HepG2 (cell line): ENCODE measurements around the gene EPHX1. TPM values are rescaled to one million over a fixed set of nuclear protein-coding genes. Genes with fewer than 3 reads are reported as not detected.

Source experiments
- CBX5 ChIP-seq: sonication (generic); formaldehyde crosslinking; IDR thresholded peaks from 2 replicates; pipeline ENCODE4 v1.4.0; 2020; ENCODE audit warnings: missing genetic modification reagents, borderline replicate concordance
- CC2D1A ChIP-seq: sonication (generic); formaldehyde crosslinking; IDR thresholded peaks from 2 replicates; pipeline ENCODE4 v1.8.1; 2023; ENCODE audit warnings: mild to moderate bottlenecking, missing genetic modification reagents
- FOXO4 ChIP-seq: sonication (generic); formaldehyde crosslinking; conservative IDR thresholded peaks from 2 replicates; pipeline ENCODE4 v1.8.1; 2023; ENCODE audit warnings: missing genetic modification reagents
- GATAD2A ChIP-seq: IDR thresholded peaks from 2 replicates; pipeline ENCODE4 v1.6.1; 2016
- HMG20A ChIP-seq: IDR thresholded peaks from 2 replicates; pipeline ENCODE4 v1.6.1; 2016; ENCODE audit warnings: borderline replicate concordance
- KAT8 ChIP-seq: IDR thresholded peaks from 2 replicates; pipeline ENCODE4 v1.6.1; 2016; ENCODE audit warnings: missing genetic modification reagents, missing compliant biosample characterization
- MLLT10 ChIP-seq: sonication (generic); formaldehyde crosslinking; IDR thresholded peaks from 2 replicates; pipeline ENCODE4 v1.4.0; 2020; ENCODE audit warnings: missing genetic modification reagents
- MYC ChIP-seq: sonication (generic); formaldehyde crosslinking; IDR thresholded peaks from 2 replicates; pipeline ENCODE4 v1.9.0; 2021; ENCODE audit warnings: missing genetic modification reagents, borderline replicate concordance
- PBX3 ChIP-seq: sonication (generic); formaldehyde crosslinking; IDR thresholded peaks from 2 replicates; pipeline ENCODE4 v1.8.1; 2023; ENCODE audit warnings: missing genetic modification reagents, inconsistent platforms, borderline replicate concordance
- RXRB ChIP-seq: IDR thresholded peaks from 2 replicates; pipeline ENCODE4 v1.6.1; 2016; ENCODE audit warnings: borderline replicate concordance, missing genetic modification reagents, missing compliant biosample characterization
- SALL1 ChIP-seq: sonication (generic); formaldehyde crosslinking; IDR thresholded peaks from 2 replicates; pipeline ENCODE4 v1.8.0; 2022; ENCODE audit warnings: mild to moderate bottlenecking, missing genetic modification reagents
- SCMH1 ChIP-seq: sonication (generic); formaldehyde crosslinking; IDR thresholded peaks from 2 replicates; pipeline ENCODE4 v1.9.0; 2021; ENCODE audit warnings: missing genetic modification reagents, mild to moderate bottlenecking, borderline replicate concordance
- SOX13 ChIP-seq, 3 experiments: fragments of 450-650 bp in 1 of 3; sonication (generic) in 1 of 3; formaldehyde crosslinking in 1 of 3; IDR thresholded peaks in 2 of 3; conservative IDR thresholded peaks in 1 of 3; 2 replicates each; pipeline versions ENCODE4 v1.5.0 to v1.6.1; 2016 to 2020; ENCODE audit warnings: antibody characterized with exemption in 1 of 3, mild to moderate bottlenecking in 1 of 3, missing compliant biosample characterization in 1 of 3, missing genetic modification reagents in 1 of 3, moderate library complexity in 1 of 3
- SP4 ChIP-seq: sonication (generic); formaldehyde crosslinking; IDR thresholded peaks from 2 replicates; pipeline ENCODE4 v1.8.1; 2023; ENCODE audit warnings: mild to moderate bottlenecking, missing genetic modification reagents
- TARDBP ChIP-seq: sonication (generic); formaldehyde crosslinking; IDR thresholded peaks from 2 replicates; pipeline ENCODE4 v1.8.0; 2022; ENCODE audit warnings: mild to moderate bottlenecking, missing genetic modification reagents
- TEAD2 ChIP-seq: sonication (generic); formaldehyde crosslinking; IDR thresholded peaks from 2 replicates; pipeline ENCODE4 v1.9.0; 2021; ENCODE audit warnings: missing genetic modification reagents
- THAP7 ChIP-seq: sonication (generic); formaldehyde crosslinking; IDR thresholded peaks from 2 replicates; pipeline ENCODE4 v1.8.1; 2023; ENCODE audit warnings: mild to moderate bottlenecking, missing genetic modification reagents
- ZBTB7B ChIP-seq: sonication (generic); formaldehyde crosslinking; IDR thresholded peaks from 2 replicates; pipeline ENCODE4 v1.4.0; 2020; ENCODE audit warnings: missing genetic modification reagents
- ZNF224 ChIP-seq: sonication (generic); formaldehyde crosslinking; IDR thresholded peaks from 2 replicates; pipeline ENCODE4 v1.5.0; 2020; ENCODE audit warnings: mild to moderate bottlenecking, missing genetic modification reagents
- ZNF367 ChIP-seq: sonication (generic); formaldehyde crosslinking; IDR thresholded peaks from 2 replicates; pipeline ENCODE4 v1.4.0; 2020; ENCODE audit warnings: missing genetic modification reagents, borderline replicate concordance
- ZNF580 ChIP-seq: IDR thresholded peaks from 2 replicates; pipeline ENCODE4 v1.6.1; 2016; ENCODE audit warnings: low read depth, borderline replicate concordance
- ZNF589 ChIP-seq: sonication (generic); formaldehyde crosslinking; conservative IDR thresholded peaks from 2 replicates; pipeline ENCODE4 v1.8.0; 2022; ENCODE audit warnings: mild to moderate bottlenecking, moderate library complexity, missing genetic modification reagents
- ZNF644 ChIP-seq: IDR thresholded peaks from 2 replicates; pipeline ENCODE4 v1.6.1; 2016; ENCODE audit warnings: low read depth
- ZNF784 ChIP-seq: sonication (generic); formaldehyde crosslinking; IDR thresholded peaks from 2 replicates; pipeline ENCODE4 v1.5.1; 2020; ENCODE audit warnings: missing genetic modification reagents, mild to moderate bottlenecking, borderline replicate concordance
- polyA plus RNA-seq, 8 experiments: library from polyadenylated mRNA; depleted of rRNA in 3 of 8; stranded (reverse) in 7 of 8; unstranded in 1 of 8; fragments of >200 nt; fragmentation: Illumina TruSeq in 4 of 8; extraction: Trizol in 4 of 8; gene quantifications; 2 replicates each; pipeline versions ENCODE4 v1.2.1 to v1.2.3, GENCODE V29; 2011 to 2016; ENCODE audit warnings: low read depth in 4 of 8, missing spikeins in 1 of 8, mixed read lengths in 1 of 8; ENCODE audit not compliant: insufficient read depth in 1 of 8
- total RNA-seq, 5 experiments: library from RNA; depleted of rRNA; stranded (reverse); fragments of >200 nt; fragmentation: Illumina TruSeq; extraction: Trizol; gene quantifications; 2 replicates each; pipeline ENCODE4 v1.2.3, GENCODE V29; 2016; ENCODE audit warnings: low read depth in 1 of 5

Gene EPHX1
- total and polyA plus RNA-seq, 2 of the 13 experiments (the other 11 are each of a cell fraction or from before 2014, with no cell fraction given), result 27.7 to 36.5 TPM

GRCh38 chr1:225772323-225772768, 37.6 kb upstream of the EPHX1 start (continued):
- TF ChIP-seq SOX13 (IDR thresholded peaks at IDR 0.05) (no peak), SOX13 (CRISPR knock-in tag; conservative IDR thresholded peaks at IDR 0.05 in 1 of 2, IDR thresholded peaks at IDR 0.05 in 1 of 2) (no peak), FOXO4 (CRISPR knock-in tag) (no peak), ZNF224 (no peak), TARDBP (CRISPR knock-in tag) (peak; percentile 66), SCMH1 (CRISPR knock-in tag) (no peak), ZNF644 (CRISPR knock-in tag) (peak; percentile 27; the same call in 1 of the 2 replicates), ZNF589 (CRISPR knock-in tag) (no peak), KAT8 (CRISPR knock-in tag) (peak; percentile 75), ZNF784 (CRISPR knock-in tag) (peak; percentile 55; the same call in 1 of the 2 replicates), CC2D1A (CRISPR knock-in tag) (no peak), PBX3 (CRISPR knock-in tag) (no peak), ZNF367 (0 out of 2 replicates have a peak, but pooled peaks have one; percentile 25), THAP7 (CRISPR knock-in tag) (no peak), SALL1 (CRISPR knock-in tag) (peak; percentile 74), ZBTB7B (peak; percentile 47; the same call in 1 of the 2 replicates), SP4 (no peak), TEAD2 (CRISPR knock-in tag) (no peak), GATAD2A (peak; percentile 71; the same call in 1 of the 2 replicates), CBX5 (CRISPR knock-in tag) (peak; percentile 32; the same call in 1 of the 2 replicates), MLLT10 (CRISPR knock-in tag) (no peak), HMG20A (peak; percentile 19; the same call in 1 of the 2 replicates), RXRB (CRISPR knock-in tag) (peak; percentile 66), ZNF580 (CRISPR knock-in tag) (peak; percentile 58; the same call in 1 of the 2 replicates), MYC (CRISPR knock-in tag) (no peak; the same call in 1 of the 2 replicates)
